ENCODE measurements around the gene POU4F3. TPM values are rescaled to one million over a fixed set of nuclear protein-coding genes. Genes with fewer than 3 reads are reported as not detected.
A peak's percentile ranks its signal among the peaks of the same experiment; 100 is the strongest.

The POU4F3 gene
- total and polyA plus RNA-seq, 4 donors = 0.15 to 0.64 (median 0.16) TPM; not detected in 1

DNA sequence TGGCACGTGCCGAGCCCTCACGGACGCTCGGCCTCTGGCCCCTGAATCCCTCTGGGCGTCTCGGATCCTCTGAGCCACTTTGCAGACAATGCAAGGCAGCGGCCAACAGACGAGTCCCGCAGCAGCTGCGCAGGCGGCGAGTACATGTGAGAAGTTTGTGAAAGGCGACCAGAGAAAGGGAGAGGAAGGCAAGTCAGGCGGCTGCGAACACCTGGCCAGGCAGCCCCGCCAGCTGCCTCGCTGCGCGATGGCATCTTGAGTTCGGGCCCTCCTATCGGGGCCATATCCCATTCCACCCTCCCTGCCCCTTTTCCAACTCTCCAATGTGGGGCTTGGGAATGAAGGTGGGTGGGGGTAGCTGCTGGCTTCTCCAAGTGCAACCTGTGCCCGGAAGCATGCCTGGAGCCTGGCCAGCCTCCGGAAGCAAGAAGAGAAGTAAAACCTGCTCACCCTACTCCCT lies 4.5 kb upstream of the POU4F3 start:
- Histone ChIP-seq H3K27me3 (ENCODE audit: control insufficient read depth in 1 of 2, insufficient read depth in 2 of 2, low read length in 1 of 2) (peaks cover 0 to 2% of the 10 kb centered on the region in 2 donors), H3K4me3 (ENCODE audit: low read length in 2 of 2) (no peak overlapping the region), H3K4me1 (ENCODE audit: control insufficient read depth in 1 of 2, insufficient read depth in 2 of 2, low read length in 2 of 2) (no peaks in the 10 kb centered on the region), H3K27ac (ENCODE audit: low read depth in 1 of 2, low read length in 2 of 2) (no peak overlapping the region), H3K9me3 (ENCODE audit: control insufficient read depth, low read length) (no peaks in the 10 kb centered on the region), H3K36me3 (ENCODE audit: control insufficient read depth in 1 of 2, insufficient read depth in 2 of 2, low read length in 1 of 2) (no peaks in the 10 kb centered on the region)
- intact Hi-C loops (cut with DNase I) = no loop called here
- 3% methylated on average over 20 to 24 of the region's 24 CpGs for WGBS, 2 donors
- ATAC-seq (ENCODE audit: low FRiP score) (no peak), DNase-seq (no peak)

DNA sequence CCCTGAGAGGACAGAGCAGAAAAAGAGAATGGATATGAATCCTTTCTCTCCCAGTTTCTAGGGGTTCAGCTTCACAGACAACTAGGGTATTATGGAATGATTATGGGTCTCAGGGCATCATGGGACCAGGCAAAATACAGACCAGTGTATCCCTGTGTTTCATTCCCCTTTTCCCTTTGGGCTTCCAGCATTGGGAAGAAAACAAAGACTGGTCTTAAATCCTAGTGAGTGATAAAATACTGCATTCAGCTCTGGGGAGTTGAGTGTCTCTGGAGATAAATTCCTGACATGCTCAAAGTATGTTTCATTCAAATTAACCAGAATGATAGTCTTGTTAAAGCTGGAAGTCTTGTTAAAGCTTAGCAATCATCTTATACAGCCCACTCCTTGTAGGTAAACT lies 2.4 kb upstream of the POU4F3 start:
- DNase-seq (no peak), ATAC-seq (ENCODE audit: low FRiP score) (no peak)
- no peaks in the 10 kb centered on the region for H3K36me3 ChIP-seq (ENCODE audit: control insufficient read depth in 1 of 2, insufficient read depth in 2 of 2, low read length in 1 of 2)
- no peaks in the 10 kb centered on the region for H3K4me1 ChIP-seq (ENCODE audit: control insufficient read depth in 1 of 2, insufficient read depth in 2 of 2, low read length in 2 of 2)
- no peak overlapping the region for H3K27ac ChIP-seq (ENCODE audit: low read depth in 1 of 2, low read length in 2 of 2)
- H3K4me3 ChIP-seq (ENCODE audit: low read length in 2 of 2) = no peak overlapping the region
- intact Hi-C loops (cut with DNase I) = no loop called here
- no peaks in the 10 kb centered on the region for H3K9me3 ChIP-seq (ENCODE audit: control insufficient read depth, low read length)
- H3K27me3 ChIP-seq (ENCODE audit: control insufficient read depth in 1 of 2, insufficient read depth in 2 of 2, low read length in 1 of 2) = no peaks in the 10 kb centered on the region

- 1 to 2% methylated on average over 34 of the region's 34 CpGs for WGBS, 2 donors
- Histone ChIP-seq H3K36me3 (ENCODE audit: control insufficient read depth in 1 of 2, insufficient read depth in 2 of 2, low read length in 1 of 2) (no peaks in the 10 kb centered on the region), H3K9me3 (ENCODE audit: control insufficient read depth, low read length) (no peaks in the 10 kb centered on the region), H3K27me3 (ENCODE audit: control insufficient read depth in 1 of 2, insufficient read depth in 2 of 2, low read length in 1 of 2) (no peaks in the 10 kb centered on the region), H3K4me1 (ENCODE audit: control insufficient read depth in 1 of 2, insufficient read depth in 2 of 2, low read length in 2 of 2) (no peaks in the 10 kb centered on the region), H3K27ac (ENCODE audit: low read depth in 1 of 2, low read length in 2 of 2) (no peak overlapping the region), H3K4me3 (ENCODE audit: low read length in 2 of 2) (no peak overlapping the region)
- intact Hi-C loops (cut with DNase I) = no loop called here
- ATAC-seq (ENCODE audit: low FRiP score) (no peak), DNase-seq (no peak)
These were observed 1.3 kb upstream of the POU4F3 start for GRCh38 chr5:146337264-146337904.

DNA sequence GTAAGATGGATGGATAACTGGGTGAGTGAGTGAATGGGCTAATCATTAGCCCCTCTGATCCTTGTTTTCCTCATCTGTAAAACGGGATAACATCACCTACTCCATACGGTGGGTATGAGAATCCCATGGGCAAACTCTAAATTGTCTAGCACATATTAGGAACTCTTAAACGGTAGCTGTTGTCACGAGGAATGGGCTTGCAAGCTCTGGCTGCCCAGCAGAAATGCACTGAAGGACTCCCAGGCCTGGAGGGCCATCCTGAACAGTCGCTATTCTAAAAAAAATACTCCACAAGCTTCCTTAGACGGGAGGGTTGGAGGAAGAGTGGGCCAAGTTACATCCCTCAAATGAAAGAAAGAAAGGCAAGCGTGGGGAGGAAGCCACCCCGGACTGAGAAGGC lies 711 bp upstream of the POU4F3 start:
- intact Hi-C loops (cut with DNase I) = no loop called here
- Histone ChIP-seq H3K4me3 (ENCODE audit: low read length in 2 of 2) (no peak overlapping the region), H3K4me1 (ENCODE audit: control insufficient read depth in 1 of 2, insufficient read depth in 2 of 2, low read length in 2 of 2) (no peaks in the 10 kb centered on the region), H3K27me3 (ENCODE audit: control insufficient read depth in 1 of 2, insufficient read depth in 2 of 2, low read length in 1 of 2) (no peaks in the 10 kb centered on the region), H3K27ac (ENCODE audit: low read depth in 1 of 2, low read length in 2 of 2) (no peak overlapping the region), H3K36me3 (ENCODE audit: control insufficient read depth in 1 of 2, insufficient read depth in 2 of 2, low read length in 1 of 2) (no peaks in the 10 kb centered on the region), H3K9me3 (ENCODE audit: control insufficient read depth, low read length) (no peaks in the 10 kb centered on the region)
- 2 to 3% methylated on average over 8 of the region's 8 CpGs for WGBS, 2 donors
- no peak for ATAC-seq (ENCODE audit: low FRiP score)
- DNase-seq = no peak

DNA sequence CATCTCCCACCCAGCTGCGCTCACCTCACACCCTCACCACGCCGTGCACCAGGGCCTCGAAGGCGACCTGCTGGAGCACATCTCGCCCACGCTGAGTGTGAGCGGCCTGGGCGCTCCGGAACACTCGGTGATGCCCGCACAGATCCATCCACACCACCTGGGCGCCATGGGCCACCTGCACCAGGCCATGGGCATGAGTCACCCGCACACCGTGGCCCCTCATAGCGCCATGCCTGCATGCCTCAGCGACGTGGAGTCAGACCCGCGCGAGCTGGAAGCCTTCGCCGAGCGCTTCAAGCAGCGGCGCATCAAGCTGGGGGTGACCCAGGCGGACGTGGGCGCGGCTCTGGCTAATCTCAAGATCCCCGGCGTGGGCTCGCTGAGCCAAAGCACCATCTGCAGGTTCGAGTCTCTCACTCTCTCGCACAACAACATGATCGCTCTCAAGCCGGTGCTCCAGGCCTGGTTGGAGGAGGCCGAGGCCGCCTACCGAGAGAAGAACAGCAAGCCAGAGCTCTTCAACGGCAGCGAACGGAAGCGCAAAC lies 1.1 kb downstream of the POU4F3 start:
- DNase-seq (no peak), ATAC-seq (ENCODE audit: low FRiP score) (no peak)
- Histone ChIP-seq H3K4me1 (ENCODE audit: control insufficient read depth in 1 of 2, insufficient read depth in 2 of 2, low read length in 2 of 2) (no peaks in the 10 kb centered on the region), H3K27me3 (ENCODE audit: control insufficient read depth in 1 of 2, insufficient read depth in 2 of 2, low read length in 1 of 2) (peaks cover 0 to 2% of the 10 kb centered on the region in 2 donors), H3K36me3 (ENCODE audit: control insufficient read depth in 1 of 2, insufficient read depth in 2 of 2, low read length in 1 of 2) (no peaks in the 10 kb centered on the region), H3K4me3 (ENCODE audit: low read length in 2 of 2) (no peak overlapping the region), H3K9me3 (ENCODE audit: control insufficient read depth, low read length) (no peaks in the 10 kb centered on the region), H3K27ac (ENCODE audit: low read depth in 1 of 2, low read length in 2 of 2) (no peak overlapping the region)
- 5% methylated on average over 44 of the region's 44 CpGs for WGBS, 2 donors
- intact Hi-C loops (cut with DNase I) = no loop called here

- Histone ChIP-seq H3K9me3 (ENCODE audit: control insufficient read depth, low read length) (no peaks in the 10 kb centered on the region), H3K36me3 (ENCODE audit: control insufficient read depth in 1 of 2, insufficient read depth in 2 of 2, low read length in 1 of 2) (no peaks in the 10 kb centered on the region), H3K27me3 (ENCODE audit: control insufficient read depth in 1 of 2, insufficient read depth in 2 of 2, low read length in 1 of 2) (peaks cover 0 to 2% of the 10 kb centered on the region in 2 donors), H3K27ac (ENCODE audit: low read depth in 1 of 2, low read length in 2 of 2) (no peak overlapping the region), H3K4me3 (ENCODE audit: low read length in 2 of 2) (no peak overlapping the region), H3K4me1 (ENCODE audit: control insufficient read depth in 1 of 2, insufficient read depth in 2 of 2, low read length in 2 of 2) (no peaks in the 10 kb centered on the region)
- ATAC-seq (ENCODE audit: low FRiP score) = no peak
- intact Hi-C loops (cut with DNase I) = no loop called here
- peak; percentile 75 to 86 for DNase-seq
- 2 to 3% methylated on average over 40 of the region's 40 CpGs for WGBS, 2 donors
These were observed 1.8 kb downstream of the POU4F3 start for GRCh38 chr5:146340260-146341081.

DNA sequence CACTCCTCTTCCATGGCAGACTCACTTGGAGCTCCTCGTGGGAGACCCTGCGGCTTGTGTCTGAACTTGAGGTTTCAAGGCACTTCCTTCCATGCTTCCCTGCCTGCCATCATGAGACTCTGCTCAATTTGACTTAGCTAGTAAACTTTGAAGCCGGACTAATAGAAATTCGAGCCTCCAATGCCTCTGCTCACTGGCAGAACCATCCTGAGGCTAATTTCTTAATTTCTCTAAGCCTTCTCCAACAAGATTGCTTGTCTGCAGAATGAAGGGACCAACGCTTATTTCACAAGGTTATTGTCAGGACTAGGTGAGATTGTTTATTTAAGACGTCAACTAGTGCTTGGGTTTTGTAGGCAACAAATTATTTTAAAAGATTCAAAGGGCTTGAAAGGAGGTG lies 3.2 kb downstream of the POU4F3 start:
- intact Hi-C loops (cut with DNase I) = no loop called here
- H3K36me3 ChIP-seq (ENCODE audit: control insufficient read depth in 1 of 2, insufficient read depth in 2 of 2, low read length in 1 of 2) = no peaks in the 10 kb centered on the region
- H3K9me3 ChIP-seq (ENCODE audit: control insufficient read depth, low read length) = no peaks in the 10 kb centered on the region
- H3K4me1 ChIP-seq (ENCODE audit: control insufficient read depth in 1 of 2, insufficient read depth in 2 of 2, low read length in 2 of 2) = no peaks in the 10 kb centered on the region
- WGBS, 2 donors = 6 to 8% methylated on average over 6 of the region's 6 CpGs
- ATAC-seq (ENCODE audit: low FRiP score) = no peak
- no peak overlapping the region for H3K27ac ChIP-seq (ENCODE audit: low read depth in 1 of 2, low read length in 2 of 2)
- H3K27me3 ChIP-seq (ENCODE audit: control insufficient read depth in 1 of 2, insufficient read depth in 2 of 2, low read length in 1 of 2) = peaks cover 0 to 2% of the 10 kb centered on the region in 2 donors
- no peak overlapping the region for H3K4me3 ChIP-seq (ENCODE audit: low read length in 2 of 2)
- DNase-seq = no peak

DNA sequence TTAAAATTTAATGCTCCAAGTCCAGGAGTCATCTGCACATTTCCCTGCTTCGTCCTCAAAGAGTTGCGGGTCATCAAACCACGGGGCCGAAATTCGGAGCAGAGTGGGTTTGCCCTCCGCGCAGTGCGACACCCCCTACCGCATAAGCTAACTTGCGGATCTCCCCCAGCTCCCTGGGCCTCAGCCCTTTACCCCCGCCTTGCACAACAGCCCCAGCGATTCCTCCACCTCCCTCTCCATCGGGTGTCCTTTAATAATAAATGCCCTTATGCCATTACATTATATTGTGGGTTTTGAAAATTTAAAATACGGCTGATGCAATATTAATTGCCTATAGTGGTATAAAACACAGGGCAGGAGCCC lies 3.9 kb downstream of the POU4F3 start:
- Histone ChIP-seq H3K4me3 (ENCODE audit: low read length in 2 of 2) (no peak overlapping the region), H3K36me3 (ENCODE audit: control insufficient read depth in 1 of 2, insufficient read depth in 2 of 2, low read length in 1 of 2) (no peaks in the 10 kb centered on the region), H3K27ac (ENCODE audit: low read depth in 1 of 2, low read length in 2 of 2) (no peak overlapping the region), H3K27me3 (ENCODE audit: control insufficient read depth in 1 of 2, insufficient read depth in 2 of 2, low read length in 1 of 2) (peaks cover 0 to 2% of the 10 kb centered on the region in 2 donors), H3K9me3 (ENCODE audit: control insufficient read depth, low read length) (no peaks in the 10 kb centered on the region), H3K4me1 (ENCODE audit: control insufficient read depth in 1 of 2, insufficient read depth in 2 of 2, low read length in 2 of 2) (no peaks in the 10 kb centered on the region)
- WGBS, 2 donors = 2 to 5% methylated on average over 14 of the region's 14 CpGs
- intact Hi-C loops (cut with DNase I) = no loop called here
- ATAC-seq (ENCODE audit: low FRiP score) = no peak
- no peak for DNase-seq
